Thyroid gland (tissue), 4 donors: ENCODE measurements around the gene GNG3.

Experiments used
- POLR2A ChIP-seq, 2 donors: fragments of 450-650 bp; IDR thresholded peaks; one replicate each; pipeline ENCODE4 v1.6.1; 2017; ENCODE audit warnings: antibody characterized with exemption in 2 of 2, mild to moderate bottlenecking in 2 of 2, moderate library complexity in 1 of 2
- TF ChIP-seq, protein P1 (sequence below), 6 experiments: fragments of 200-600 bp in 3 of 6; fragments of 450-650 bp in 3 of 6; sonication (generic) in 3 of 6; IDR thresholded peaks; one replicate each; pipeline ENCODE4 v1.5.1; 2016 to 2019; ENCODE audit warnings: antibody characterized with exemption in 6 of 6, mild to moderate bottlenecking in 2 of 6, inconsistent platforms in 1 of 6, moderate library complexity in 1 of 6

DNA sequence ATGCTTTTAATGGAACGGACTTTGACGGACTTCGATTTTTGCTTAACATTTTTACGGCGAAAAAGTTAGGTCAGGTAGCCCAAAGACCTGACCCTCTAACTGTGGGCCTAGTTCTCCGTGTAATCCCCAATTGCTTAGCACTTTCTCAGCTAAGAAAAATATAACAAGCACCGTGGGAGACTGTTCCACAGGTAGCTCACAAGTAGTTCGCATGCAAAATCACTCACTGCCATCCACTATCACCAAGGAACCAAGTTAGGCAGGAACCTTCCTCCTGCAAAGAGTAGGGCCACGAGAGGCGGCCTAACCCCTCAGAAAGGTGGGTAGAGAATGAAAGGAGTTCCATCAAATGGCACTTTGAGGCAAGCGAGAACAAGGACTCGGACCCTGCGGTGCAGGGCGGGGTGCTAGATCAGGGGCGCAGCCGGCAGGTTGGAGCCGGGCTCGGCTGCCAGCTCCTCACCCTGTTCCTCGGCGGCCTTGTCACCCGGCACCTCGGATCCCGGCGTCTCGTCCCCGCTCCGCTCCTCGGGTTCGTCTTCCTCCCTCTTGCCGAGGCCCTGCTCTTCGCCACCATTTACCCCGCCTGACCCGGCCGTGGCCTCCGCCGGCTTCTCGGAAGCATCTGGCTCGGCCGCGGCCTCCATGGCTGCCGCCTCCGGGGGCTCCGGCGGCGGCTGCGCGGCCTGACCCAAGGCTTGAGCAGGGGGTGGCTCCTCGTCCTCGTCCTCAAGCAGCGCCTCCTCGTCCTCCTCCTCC lies 18.9 kb downstream of the GNG3 start:
- TF ChIP-seq, protein P1, sequence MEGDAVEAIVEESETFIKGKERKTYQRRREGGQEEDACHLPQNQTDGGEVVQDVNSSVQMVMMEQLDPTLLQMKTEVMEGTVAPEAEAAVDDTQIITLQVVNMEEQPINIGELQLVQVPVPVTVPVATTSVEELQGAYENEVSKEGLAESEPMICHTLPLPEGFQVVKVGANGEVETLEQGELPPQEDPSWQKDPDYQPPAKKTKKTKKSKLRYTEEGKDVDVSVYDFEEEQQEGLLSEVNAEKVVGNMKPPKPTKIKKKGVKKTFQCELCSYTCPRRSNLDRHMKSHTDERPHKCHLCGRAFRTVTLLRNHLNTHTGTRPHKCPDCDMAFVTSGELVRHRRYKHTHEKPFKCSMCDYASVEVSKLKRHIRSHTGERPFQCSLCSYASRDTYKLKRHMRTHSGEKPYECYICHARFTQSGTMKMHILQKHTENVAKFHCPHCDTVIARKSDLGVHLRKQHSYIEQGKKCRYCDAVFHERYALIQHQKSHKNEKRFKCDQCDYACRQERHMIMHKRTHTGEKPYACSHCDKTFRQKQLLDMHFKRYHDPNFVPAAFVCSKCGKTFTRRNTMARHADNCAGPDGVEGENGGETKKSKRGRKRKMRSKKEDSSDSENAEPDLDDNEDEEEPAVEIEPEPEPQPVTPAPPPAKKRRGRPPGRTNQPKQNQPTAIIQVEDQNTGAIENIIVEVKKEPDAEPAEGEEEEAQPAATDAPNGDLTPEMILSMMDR (IDR thresholded peaks at IDR 0.05), result no peak
- TF ChIP-seq POLR2A (IDR thresholded peaks at IDR 0.05), result no peak
